Spleen (tissue), 11 donors: ENCODE measurements around the gene IQCE. TPM values are rescaled to one million over a fixed set of nuclear protein-coding genes. Genes with fewer than 3 reads are reported as not detected.

Experiments used
- DNase-seq: peaks from one replicate; pipeline ENCODE4 v3.0.0-alpha.2; 2020
- H3K27ac ChIP-seq, 8 donors: fragments of 200-600 bp; sonication (generic) in 7 of 8; 1 replicate in 4 of 8; 2 replicates in 4 of 8; pipeline versions ENCODE4 v1.5.0 to v1.8.0; 2016 to 2021; ENCODE audit warnings: inconsistent platforms in 4 of 8, mild to moderate bottlenecking in 4 of 8, moderate library complexity in 1 of 8
- H3K27me3 ChIP-seq, 7 donors: fragments of 200-600 bp; sonication (generic) in 6 of 7; replicated peaks in 1 of 7; 1 replicate in 4 of 7; 2 replicates in 3 of 7; pipeline versions ENCODE4 v1.5.0 to v1.8.0; 2016 to 2021; ENCODE audit warnings: inconsistent platforms in 3 of 7, mild to moderate bottlenecking in 1 of 7
- H3K36me3 ChIP-seq, 6 donors: fragments of 200-600 bp; sonication (generic) in 5 of 6; 1 replicate in 4 of 6; 2 replicates in 2 of 6; pipeline versions ENCODE4 v1.5.0 to v1.8.0; 2016 to 2021; ENCODE audit warnings: inconsistent platforms in 2 of 6
- H3K4me1 ChIP-seq, 6 donors: fragments of 200-600 bp; sonication (generic) in 5 of 6; 1 replicate in 3 of 6; 2 replicates in 3 of 6; pipeline versions ENCODE4 v1.5.0 to v1.8.0; 2016 to 2021; ENCODE audit warnings: inconsistent platforms in 3 of 6
- H3K4me3 ChIP-seq, 8 donors: fragments of 200-600 bp; sonication (generic) in 7 of 8; 1 replicate in 4 of 8; 2 replicates in 4 of 8; pipeline versions ENCODE4 v1.5.0 to v1.8.0; 2016 to 2021; ENCODE audit warnings: inconsistent platforms in 4 of 8, mild to moderate bottlenecking in 4 of 8, moderate library complexity in 2 of 8
- H3K9me3 ChIP-seq, 8 donors: fragments of 200-600 bp; sonication (generic) in 7 of 8; 1 replicate in 4 of 8; 2 replicates in 4 of 8; pipeline versions ENCODE4 v1.5.0 to v1.8.0; 2016 to 2021; ENCODE audit warnings: inconsistent platforms in 4 of 8
- POLR2A ChIP-seq, 3 donors: fragments of 450-650 bp; IDR thresholded peaks; one replicate each; pipeline ENCODE4 v1.5.1; 2017; ENCODE audit warnings: antibody characterized with exemption in 3 of 3, mild to moderate bottlenecking in 1 of 3
- POLR2AphosphoS5 ChIP-seq, 3 donors: sonication (generic); formaldehyde crosslinking; IDR thresholded peaks; one replicate each; pipeline ENCODE4 v1.5.1; 2017; ENCODE audit warnings: antibody characterized with exemption in 3 of 3
- WGBS, 5 donors: extraction: QIAGEN DNeasy Blood & Tissue Kit in 3 of 5; methylation state at CpG; one replicate each; pipeline versions ENCODE4 v1.1.5 to v1.1.7; 2013 to 2018; 5-methylcytosine and 5-hydroxymethylcytosine counted together
- intact Hi-C: fragments of 100-400 bp; cut with DNase I; formaldehyde crosslinking; loops from one replicate; pipeline ENCODE4 v1.15.0; 2023; ENCODE audit warnings: low total_unique reads
- polyA plus RNA-seq, 3 donors: library from polyadenylated mRNA; stranded (reverse); fragments of 200-250 nt; gene quantifications; one replicate each; pipeline ENCODE4 v1.2.1, GENCODE V29; 2013
- total RNA-seq, 7 donors: library from RNA; depleted of rRNA in 3 of 7; stranded (reverse); fragments of >200 nt in 3 of 7; fragmentation: NEBNext Ultra II Directional in 4 of 7; extraction: Animal tissue kit (Norgen Biotek cat#: 25700) in 4 of 7; gene quantifications; one replicate each; pipeline versions ENCODE4 v1.1.0 to v1.2.1, GENCODE V29; 2016 to 2021
- TF ChIP-seq, protein P1 (sequence below), 11 experiments: fragments of 200-600 bp in 7 of 11; fragments of 450-650 bp in 4 of 11; sonication (generic) in 4 of 11; IDR thresholded peaks in 8 of 11; conservative IDR thresholded peaks in 3 of 11; 1 replicate in 7 of 11; 2 replicates in 4 of 11; pipeline versions ENCODE4 v1.4.0 to v1.8.0; 2016 to 2021; ENCODE audit warnings: antibody characterized with exemption in 11 of 11, inconsistent platforms in 4 of 11, mild to moderate bottlenecking in 1 of 11
- donor health status: healthy with polysubstance abuse.
- donor health status: DM: no; HTN: no; CAD: no; lungs with moderate emphysema.
- donor health status: DM: no; HTN: no; CAD: no.
- donor health status: Bipolar disorder and iron deficiency.
- donor health status: healthy.
- donor health status: DM: no; HTN: no; CAD: no.
- donor health status: DM: yes; HTN: yes; CAD: no.

Gene IQCE
- total and polyA plus RNA-seq, 10 donors, result 1.2 to 17.1 (median 11.4) TPM

DNA sequence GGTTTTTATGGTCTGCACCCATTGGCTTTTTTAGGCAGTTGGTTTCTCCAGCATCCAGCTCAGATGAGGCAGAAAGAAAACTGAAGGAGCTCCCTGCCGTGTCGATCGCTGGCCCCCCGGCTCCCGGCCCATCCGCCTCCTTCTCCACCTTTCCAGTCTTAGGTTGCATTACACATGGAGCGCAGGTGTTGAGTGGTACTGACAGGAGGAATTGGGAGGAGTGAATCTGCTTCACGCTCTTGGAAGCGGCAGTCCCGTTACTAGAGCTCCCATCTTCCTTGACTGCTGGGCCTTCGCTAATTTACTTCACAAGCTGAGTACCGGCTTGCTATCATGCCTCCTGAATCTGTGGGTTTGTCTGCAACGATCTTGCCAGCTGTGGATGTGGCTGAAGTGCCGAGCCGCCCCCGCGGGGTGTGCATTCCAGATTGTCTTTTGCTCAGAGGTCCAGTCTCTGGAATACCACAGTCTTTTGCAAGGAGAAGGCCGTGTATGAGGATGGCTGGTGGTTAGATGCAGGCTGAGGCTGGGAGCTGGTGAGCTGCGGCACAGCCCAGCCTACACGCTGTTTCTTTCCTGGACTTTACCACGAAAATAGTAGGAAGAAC is 17.1 kb downstream of the IQCE start:
- no peaks in the 10 kb centered on the region for H3K27me3 ChIP-seq
- WGBS, 5 donors, result 87 to 91% (median 89%) methylated on average over 20 to 21 of the region's 21 CpGs
- no peaks in the 10 kb centered on the region for H3K9me3 ChIP-seq
- DNase-seq, result no peak
- peaks cover 0 to 74% (median 12%) of the 10 kb centered on the region in 6 donors for H3K36me3 ChIP-seq
- TF ChIP-seq, protein P1, sequence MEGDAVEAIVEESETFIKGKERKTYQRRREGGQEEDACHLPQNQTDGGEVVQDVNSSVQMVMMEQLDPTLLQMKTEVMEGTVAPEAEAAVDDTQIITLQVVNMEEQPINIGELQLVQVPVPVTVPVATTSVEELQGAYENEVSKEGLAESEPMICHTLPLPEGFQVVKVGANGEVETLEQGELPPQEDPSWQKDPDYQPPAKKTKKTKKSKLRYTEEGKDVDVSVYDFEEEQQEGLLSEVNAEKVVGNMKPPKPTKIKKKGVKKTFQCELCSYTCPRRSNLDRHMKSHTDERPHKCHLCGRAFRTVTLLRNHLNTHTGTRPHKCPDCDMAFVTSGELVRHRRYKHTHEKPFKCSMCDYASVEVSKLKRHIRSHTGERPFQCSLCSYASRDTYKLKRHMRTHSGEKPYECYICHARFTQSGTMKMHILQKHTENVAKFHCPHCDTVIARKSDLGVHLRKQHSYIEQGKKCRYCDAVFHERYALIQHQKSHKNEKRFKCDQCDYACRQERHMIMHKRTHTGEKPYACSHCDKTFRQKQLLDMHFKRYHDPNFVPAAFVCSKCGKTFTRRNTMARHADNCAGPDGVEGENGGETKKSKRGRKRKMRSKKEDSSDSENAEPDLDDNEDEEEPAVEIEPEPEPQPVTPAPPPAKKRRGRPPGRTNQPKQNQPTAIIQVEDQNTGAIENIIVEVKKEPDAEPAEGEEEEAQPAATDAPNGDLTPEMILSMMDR (IDR thresholded peaks at IDR 0.05 in 8 of 11, conservative IDR thresholded peaks at IDR 0.05 in 3 of 11), result no peak
- TF ChIP-seq POLR2AphosphoS5 (IDR thresholded peaks at IDR 0.05), result no peak
- TF ChIP-seq POLR2A (IDR thresholded peaks at IDR 0.05), result no peak
- no peak overlapping the region for H3K4me3 ChIP-seq
- no peaks in the 10 kb centered on the region for H3K4me1 ChIP-seq
- intact Hi-C loops, result loop anchor here (10.0 kb wide), 1 partner anchor 101 kb away; the partner anchor contains the start of gene GRIFIN
- no peak overlapping the region for H3K27ac ChIP-seq

DNA sequence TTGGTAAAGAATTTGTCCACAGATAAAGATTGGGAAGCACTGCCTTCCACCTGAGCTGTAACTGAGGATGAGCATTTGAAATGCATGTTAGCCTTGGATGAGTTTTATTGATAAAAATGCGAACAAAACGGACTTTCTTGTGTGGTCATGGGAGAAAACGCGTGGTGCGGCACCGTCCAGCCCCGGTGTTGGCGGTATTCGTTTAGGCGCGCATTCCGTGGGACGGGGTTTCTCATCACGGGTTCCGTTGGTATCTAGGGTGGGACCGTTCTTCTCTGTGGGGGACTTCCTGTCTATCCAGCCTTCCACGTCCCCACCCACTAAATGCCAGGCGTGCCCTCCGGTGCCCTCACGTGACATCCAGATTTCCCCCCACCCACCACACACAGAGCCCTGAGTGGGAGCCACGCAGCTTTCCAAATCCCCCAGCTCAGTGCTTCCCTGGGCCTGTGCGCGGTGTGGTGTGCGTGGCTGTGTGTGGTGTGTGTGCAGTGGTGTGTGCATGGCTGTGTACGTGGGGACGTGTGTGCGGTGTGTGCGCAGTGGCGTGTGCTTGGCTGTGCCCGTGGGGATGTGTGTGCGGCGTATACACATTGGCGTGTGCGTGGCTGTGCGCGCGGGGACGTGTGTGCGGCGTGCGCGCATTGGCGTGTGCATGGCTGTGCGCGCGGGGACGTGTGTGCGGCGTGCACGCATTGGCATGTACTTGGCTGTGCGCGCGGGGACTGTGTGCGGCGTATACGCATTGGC is 18.1 kb downstream of the IQCE start:
- Histone ChIP-seq H3K27ac (no peak overlapping the region), H3K36me3 (peaks cover 0 to 68% (median 12%) of the 10 kb centered on the region in 6 donors), H3K4me3 (no peak overlapping the region), H3K4me1 (no peaks in the 10 kb centered on the region), H3K27me3 (no peaks in the 10 kb centered on the region), H3K9me3 (no peaks in the 10 kb centered on the region)
- WGBS, 5 donors, result 90 to 94% (median 92%) methylated on average over 52 to 56 of the region's 56 CpGs
- intact Hi-C loops, result loop anchor here (10.0 kb wide), 1 partner anchor 102 kb away; the partner anchor contains the start of gene GRIFIN
- TF ChIP-seq POLR2A (IDR thresholded peaks at IDR 0.05) (no peak), POLR2AphosphoS5 (IDR thresholded peaks at IDR 0.05) (no peak)
- TF ChIP-seq, protein P1 (IDR thresholded peaks at IDR 0.05 in 8 of 11, conservative IDR thresholded peaks at IDR 0.05 in 3 of 11), result no peak
- DNase-seq, result no peak

DNA sequence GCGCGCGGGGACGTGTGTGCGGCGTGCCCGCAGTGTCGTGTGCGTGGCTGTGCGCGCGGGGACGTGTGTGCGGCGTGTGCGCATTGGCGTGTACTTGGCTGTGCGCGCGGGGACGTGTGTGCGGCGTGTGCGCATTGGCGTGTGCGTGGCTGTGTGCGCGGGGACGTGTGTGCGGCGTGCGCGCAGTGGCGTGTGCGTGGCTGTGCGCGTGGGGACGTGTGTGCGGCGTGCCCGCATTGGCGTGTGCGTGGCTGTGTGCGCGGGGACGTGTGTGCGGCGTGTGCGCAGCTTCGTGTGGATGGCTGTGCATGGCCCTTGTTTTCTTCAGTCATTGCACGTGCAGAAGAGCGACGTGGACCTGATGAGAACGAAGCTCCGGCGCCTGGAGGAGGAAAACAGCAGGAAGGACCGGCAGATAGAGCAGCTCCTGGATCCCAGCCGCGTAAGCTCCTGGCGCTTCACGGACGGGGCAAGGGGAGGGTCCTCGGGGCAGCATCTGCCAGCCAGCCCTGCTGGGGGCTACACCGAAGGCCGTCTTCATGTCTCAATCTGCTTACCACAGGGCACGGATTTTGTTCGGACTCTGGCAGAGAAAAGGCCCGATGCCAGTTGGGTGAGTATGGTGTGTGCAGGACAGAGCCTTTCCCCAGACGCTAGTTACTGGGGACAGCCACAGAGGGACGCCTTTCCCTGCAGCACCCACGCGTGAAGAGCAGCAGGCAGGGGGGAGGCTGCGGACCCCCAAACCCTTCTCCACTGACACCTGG is 19.3 kb downstream of the IQCE start:
- no peak overlapping the region for H3K4me3 ChIP-seq
- H3K27me3 ChIP-seq, result no peaks in the 10 kb centered on the region
- WGBS, 5 donors, result 97 to 98% (median 97%) methylated on average over 60 to 73 of the region's 73 CpGs
- peaks cover 0 to 56% (median 10%) of the 10 kb centered on the region in 6 donors for H3K36me3 ChIP-seq
- intact Hi-C loops, result loop anchor here (10.0 kb wide), 1 partner anchor 103 kb away; the partner anchor contains the start of gene GRIFIN
- H3K9me3 ChIP-seq, result no peaks in the 10 kb centered on the region
- TF ChIP-seq POLR2AphosphoS5 (IDR thresholded peaks at IDR 0.05) (no peak), POLR2A (IDR thresholded peaks at IDR 0.05) (no peak)
- TF ChIP-seq, protein P1 (IDR thresholded peaks at IDR 0.05 in 8 of 11, conservative IDR thresholded peaks at IDR 0.05 in 3 of 11), result no peak
- H3K4me1 ChIP-seq, result no peaks in the 10 kb centered on the region
- no peak for DNase-seq
- H3K27ac ChIP-seq, result no peak overlapping the region
